HepG2 (cell line): Measurements from ENCODE around the gene ERMP1. TPM values are rescaled to one million over a fixed set of nuclear protein-coding genes. Genes with fewer than 3 reads are reported as not detected.

Source experiments
- FLYWCH1 ChIP-seq: sonication (generic); formaldehyde crosslinking; IDR thresholded peaks from 2 replicates; pipeline ENCODE4 v1.8.1; 2023; ENCODE audit warnings: mild to moderate bottlenecking, missing genetic modification reagents
- SMARCC2 ChIP-seq: fragments of 450-650 bp; IDR thresholded peaks from 2 replicates; pipeline ENCODE4 v1.6.1; 2017; ENCODE audit warnings: antibody characterized with exemption, mild to moderate bottlenecking
- THAP7 ChIP-seq: sonication (generic); formaldehyde crosslinking; IDR thresholded peaks from 2 replicates; pipeline ENCODE4 v1.8.1; 2023; ENCODE audit warnings: mild to moderate bottlenecking, missing genetic modification reagents
- ZGPAT ChIP-seq: IDR thresholded peaks from 2 replicates; pipeline ENCODE4 v1.6.1; 2016; ENCODE audit warnings: mild to moderate bottlenecking
- ZKSCAN8 ChIP-seq: IDR thresholded peaks from 2 replicates; pipeline ENCODE4 v1.6.1; 2016; ENCODE audit warnings: borderline replicate concordance, missing genetic modification reagents, missing compliant biosample characterization
- ZNF10 ChIP-seq: sonication (generic); formaldehyde crosslinking; IDR thresholded peaks from 2 replicates; pipeline ENCODE4 v1.4.0; 2020; ENCODE audit warnings: mild to moderate bottlenecking, low read depth, missing genetic modification reagents, borderline replicate concordance
- ZNF33A ChIP-seq: sonication (generic); formaldehyde crosslinking; IDR thresholded peaks from 2 replicates; pipeline ENCODE4 v1.5.1; 2020; ENCODE audit warnings: missing genetic modification reagents, mild to moderate bottlenecking, moderate library complexity, borderline replicate concordance
- ZNF430 ChIP-seq: sonication (generic); formaldehyde crosslinking; IDR thresholded peaks from 2 replicates; pipeline ENCODE4 v1.9.0; 2021; ENCODE audit warnings: mild to moderate bottlenecking, missing genetic modification reagents
- ZNF501 ChIP-seq: sonication (generic); formaldehyde crosslinking; IDR thresholded peaks from 2 replicates; pipeline ENCODE4 v1.5.1; 2020; ENCODE audit warnings: mild to moderate bottlenecking, moderate library complexity, missing genetic modification reagents
- ZNF564 ChIP-seq: sonication (generic); formaldehyde crosslinking; IDR thresholded peaks from 2 replicates; pipeline ENCODE4 v1.8.1; 2023; ENCODE audit warnings: mild to moderate bottlenecking, missing genetic modification reagents
- ZNF619 ChIP-seq: sonication (generic); formaldehyde crosslinking; IDR thresholded peaks from 2 replicates; pipeline ENCODE4 v1.4.0; 2020; ENCODE audit warnings: mild to moderate bottlenecking, missing genetic modification reagents
- polyA plus RNA-seq, 8 experiments: library from polyadenylated mRNA; depleted of rRNA in 3 of 8; stranded (reverse) in 7 of 8; unstranded in 1 of 8; fragments of >200 nt; fragmentation: Illumina TruSeq in 4 of 8; extraction: Trizol in 4 of 8; gene quantifications; 2 replicates each; pipeline versions ENCODE4 v1.2.1 to v1.2.3, GENCODE V29; 2011 to 2016; ENCODE audit warnings: low read depth in 4 of 8, missing spikeins in 1 of 8, mixed read lengths in 1 of 8; ENCODE audit not compliant: insufficient read depth in 1 of 8
- total RNA-seq, 5 experiments: library from RNA; depleted of rRNA; stranded (reverse); fragments of >200 nt; fragmentation: Illumina TruSeq; extraction: Trizol; gene quantifications; 2 replicates each; pipeline ENCODE4 v1.2.3, GENCODE V29; 2016; ENCODE audit warnings: low read depth in 1 of 5

ERMP1 gene
- total and polyA plus RNA-seq, 2 of the 13 experiments (the other 11 are each of a cell fraction or from before 2014, with no cell fraction given) = 40.9 to 65.4 TPM

- TF ChIP-seq ZNF33A (CRISPR knock-in tag) (no peak), ZNF619 (CRISPR knock-in tag) (no peak), ZNF10 (CRISPR knock-in tag) (no peak), ZGPAT (CRISPR knock-in tag) (0 out of 2 replicates have a peak, but pooled peaks have one; percentile 54), ZNF564 (CRISPR knock-in tag) (no peak; the same call in 1 of the 2 replicates), SMARCC2 (no peak), ZNF430 (CRISPR knock-in tag) (no peak; the same call in 1 of the 2 replicates), THAP7 (no peak), ZNF501 (CRISPR knock-in tag) (0 out of 2 replicates have a peak, but pooled peaks have one; percentile 32), ZKSCAN8 (CRISPR knock-in tag) (no peak), FLYWCH1 (no peak)
Measured at GRCh38 chr9:5843794-5844471, 11.0 kb upstream of the ERMP1 start (continued).
